Panc1 (cell line): ENCODE data around the gene COL6A5. TPM values are rescaled to one million over a fixed set of nuclear protein-coding genes. Genes with fewer than 3 reads are reported as not detected.
"Not testable (repeated sequence)": the region's sequence is repeated elsewhere in the genome, so short reads cannot be mapped to it uniquely, and the experiment has no call there.

Source experiments
- ATAC-seq: fragments of 200-7000 bp; cut with Tn5 transposase; 2 replicates; pipeline ENCODE4 v1.9.1; 2020; ENCODE audit warnings: mild to moderate bottlenecking, moderate library complexity
- BruUV-seq: library from RNA; stranded (reverse); fragments of 400-500 nt; replicated peaks from 2 replicates; lab custom pipeline; 2021; lab: Mats Ljungman, UMichigan
- CTCF ChIA-PET: fragments of 300-600 bp; sonication (Branson Sonifier 250); formaldehyde crosslinking; loops from one replicate; lab custom pipeline; 2022; ENCODE audit warnings: antibody characterized with exemption; lab: Charles Lee
- POLR2A ChIA-PET: fragments of 300-600 bp; sonication (Branson Sonifier 250); formaldehyde crosslinking; loops from one replicate; lab custom pipeline; 2022; ENCODE audit warnings: antibody characterized with exemption; lab: Charles Lee
- DNase-seq: peaks from one replicate; pipeline ENCODE4 v3.0.0-alpha.2; 2010; ENCODE audit warnings: low read depth, low spot score
- H3K27ac ChIP-seq: 2 replicates; pipeline ENCODE4 v1.5.1; 2011; ENCODE audit warnings: mild to moderate bottlenecking, low read length, inconsistent platforms
- H3K27me3 ChIP-seq: fragments of 200-500 bp; sonication (Bioruptor generic); 2 replicates; pipeline ENCODE4 v1.6.0; 2014; ENCODE audit warnings: low read length, inconsistent platforms; ENCODE audit not compliant: control insufficient read depth, insufficient read depth
- H3K36me3 ChIP-seq: fragments of 200-500 bp; sonication (Bioruptor generic); 2 replicates; pipeline ENCODE4 v1.5.1; 2014; ENCODE audit warnings: inconsistent platforms, mild to moderate bottlenecking, low read length, moderate library complexity; ENCODE audit not compliant: control insufficient read depth, insufficient read depth
- H3K4me1 ChIP-seq: 2 replicates; pipeline ENCODE4 v1.5.1; 2011; ENCODE audit warnings: inconsistent platforms, mild to moderate bottlenecking, low read length, moderate library complexity; ENCODE audit not compliant: control insufficient read depth, insufficient read depth
- H3K4me3 ChIP-seq, 2 experiments: 2 replicates each; pipeline ENCODE4 v1.5.1; 2011 to 2012; ENCODE audit warnings: low read depth in 2 of 2, low read length in 2 of 2, mild to moderate bottlenecking in 2 of 2, inconsistent platforms in 1 of 2, moderate library complexity in 1 of 2
- H3K9me3 ChIP-seq: fragments of 200-500 bp; sonication (Bioruptor generic); 2 replicates; pipeline ENCODE4 v1.5.1; 2014; ENCODE audit warnings: low read depth, mild to moderate bottlenecking, inconsistent platforms, low read length, moderate library complexity; ENCODE audit not compliant: control insufficient read depth, insufficient read depth
- POLR2AphosphoS5 ChIP-seq: IDR thresholded peaks from 2 replicates; pipeline ENCODE4 v1.6.1; 2012; ENCODE audit warnings: mild to moderate bottlenecking, low read depth, low read length, moderate library complexity
- REST ChIP-seq, 2 experiments: IDR thresholded peaks; 2 replicates each; pipeline ENCODE4 v1.6.1; 2011 to 2012; ENCODE audit warnings: low read depth in 2 of 2, control low read depth in 1 of 2, low read length in 1 of 2, mild to moderate bottlenecking in 1 of 2, moderate library complexity in 1 of 2; ENCODE audit not compliant: insufficient read depth in 1 of 2
- SIN3A ChIP-seq: IDR thresholded peaks from 2 replicates; pipeline ENCODE4 v1.6.1; 2012; ENCODE audit warnings: low read depth, mild to moderate bottlenecking, low read length, moderate library complexity, borderline replicate concordance; ENCODE audit not compliant: insufficient read depth
- TCF7L2 ChIP-seq: IDR thresholded peaks from 2 replicates; pipeline ENCODE4 v1.6.1; 2011; ENCODE audit warnings: mild to moderate bottlenecking, low read depth, low read length, inconsistent platforms
- in situ Hi-C: cut with HindIII; loops from 2 replicates; pipeline ENCODE4 v1.10.0; 2016; ENCODE audit warnings: low sequenced_read_pairs, low pct_unique_long_range_greater_than_20kb
- intact Hi-C: fragments of 100-400 bp; cut with micrococcal nuclease; formaldehyde crosslinking; loops from one replicate; pipeline ENCODE4 v1.10.0; 2022; ENCODE audit not compliant: unreplicated experiment
- total RNA-seq: library from RNA; stranded (reverse); gene quantifications from one replicate; pipeline ENCODE4 v1.2.1, GENCODE V29; 2021; ENCODE audit not compliant: unreplicated experiment
- TF ChIP-seq, protein P1 (sequence below): fragments of 450-650 bp; IDR thresholded peaks from 2 replicates; pipeline ENCODE4 v1.5.1; 2017; ENCODE audit warnings: mild to moderate bottlenecking

The COL6A5 gene
- total RNA-seq, 1 experiment from 2014 or later, result not detected

GRCh38 chr3:130430266-130430665 is 84.8 kb downstream of the COL6A5 start:
- Histone ChIP-seq H3K9me3 (no peaks in the 10 kb centered on the region), H3K4me3 (no peak overlapping the region), H3K4me1 (no peaks in the 10 kb centered on the region), H3K36me3 (no peaks in the 10 kb centered on the region), H3K27ac (no peak overlapping the region), H3K27me3 (peaks cover 7% of the 10 kb centered on the region)
- no TSS peak for BruUV-seq
- TF ChIP-seq SIN3A, result no peak
- TF ChIP-seq, protein P1, sequence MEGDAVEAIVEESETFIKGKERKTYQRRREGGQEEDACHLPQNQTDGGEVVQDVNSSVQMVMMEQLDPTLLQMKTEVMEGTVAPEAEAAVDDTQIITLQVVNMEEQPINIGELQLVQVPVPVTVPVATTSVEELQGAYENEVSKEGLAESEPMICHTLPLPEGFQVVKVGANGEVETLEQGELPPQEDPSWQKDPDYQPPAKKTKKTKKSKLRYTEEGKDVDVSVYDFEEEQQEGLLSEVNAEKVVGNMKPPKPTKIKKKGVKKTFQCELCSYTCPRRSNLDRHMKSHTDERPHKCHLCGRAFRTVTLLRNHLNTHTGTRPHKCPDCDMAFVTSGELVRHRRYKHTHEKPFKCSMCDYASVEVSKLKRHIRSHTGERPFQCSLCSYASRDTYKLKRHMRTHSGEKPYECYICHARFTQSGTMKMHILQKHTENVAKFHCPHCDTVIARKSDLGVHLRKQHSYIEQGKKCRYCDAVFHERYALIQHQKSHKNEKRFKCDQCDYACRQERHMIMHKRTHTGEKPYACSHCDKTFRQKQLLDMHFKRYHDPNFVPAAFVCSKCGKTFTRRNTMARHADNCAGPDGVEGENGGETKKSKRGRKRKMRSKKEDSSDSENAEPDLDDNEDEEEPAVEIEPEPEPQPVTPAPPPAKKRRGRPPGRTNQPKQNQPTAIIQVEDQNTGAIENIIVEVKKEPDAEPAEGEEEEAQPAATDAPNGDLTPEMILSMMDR, result no peak
- TF ChIP-seq TCF7L2, result no peak
- no peak for TF ChIP-seq POLR2AphosphoS5
- no peak for TF ChIP-seq REST (IDR thresholded peaks at IDR 0.05; ENCODE audit: insufficient read depth in 1 of 2, low read depth in 2 of 2, low read length in 1 of 2)
- in situ Hi-C loops, result no loop called here
- ChIA-PET POLR2A (no interaction called here), CTCF (interaction anchor here (0.6 kb wide), 1 partner anchor 209 kb away, joined by 12 read pairs; no protein-coding TSS in a partner anchor)
- no peak for DNase-seq
- ATAC-seq, result no peak
- intact Hi-C loops, result no loop called here

DNA sequence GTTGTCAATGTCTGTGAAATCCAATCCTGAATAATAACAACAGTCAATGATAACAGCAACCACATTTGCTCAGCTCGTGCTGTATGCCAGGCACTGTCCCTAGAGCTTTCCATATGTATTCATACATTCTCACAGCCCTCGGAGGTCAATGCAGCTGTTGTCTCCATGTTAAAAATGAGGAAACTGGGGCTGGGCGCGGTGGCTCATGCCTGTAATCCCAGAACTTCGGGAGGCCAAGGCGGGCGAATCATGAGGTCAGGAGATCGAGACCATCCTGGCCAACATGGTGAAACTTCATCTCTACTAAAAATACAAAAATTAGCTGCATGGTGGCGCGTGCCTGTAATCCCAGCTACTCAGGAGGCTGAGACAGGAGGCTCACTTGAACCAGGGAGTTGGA is 86.6 kb downstream of the COL6A5 start:
- DNase-seq, H3K36me3 ChIP-seq, H3K4me3 ChIP-seq, in situ Hi-C loops, intact Hi-C loops, H3K27ac ChIP-seq, H3K27me3 ChIP-seq, BruUV-seq, H3K9me3 ChIP-seq, ATAC-seq, H3K4me1 ChIP-seq: not testable (repeated sequence)
- CTCF ChIA-PET, result interaction anchor here (0.7 kb wide), 1 partner anchor 121 kb away, joined by 5 read pairs; no protein-coding TSS in a partner anchor
- POLR2A ChIA-PET, result interaction anchor here (0.6 kb wide), 1 partner anchor 67 kb away, joined by 5 read pairs; no protein-coding TSS in a partner anchor

DNA sequence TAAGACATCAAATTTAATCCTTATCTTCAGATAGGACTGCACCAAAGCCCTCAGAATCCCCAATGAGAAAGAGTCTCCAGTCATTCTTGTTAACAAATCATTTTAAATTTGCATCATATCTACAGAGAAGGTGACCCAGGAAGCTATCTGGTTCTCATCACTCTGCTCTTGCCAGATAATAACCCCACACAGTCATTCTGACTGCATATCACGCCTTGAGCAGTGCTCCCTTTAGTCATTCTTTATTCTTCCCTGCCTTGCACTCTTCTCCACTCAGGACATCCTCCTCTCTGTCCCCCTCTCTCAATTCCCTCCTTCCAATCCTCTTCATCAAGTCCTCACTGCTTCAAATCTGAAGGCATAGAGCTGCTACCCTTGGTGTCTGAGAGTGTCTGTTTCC is 87.8 kb downstream of the COL6A5 start:
- BruUV-seq, result no TSS peak
- Histone ChIP-seq H3K27ac (no peak overlapping the region), H3K9me3 (no peaks in the 10 kb centered on the region), H3K4me3 (no peak overlapping the region), H3K36me3 (no peaks in the 10 kb centered on the region), H3K4me1 (no peaks in the 10 kb centered on the region), H3K27me3 (peaks cover 4% of the 10 kb centered on the region)
- DNase-seq, result no peak
- TF ChIP-seq REST (IDR thresholded peaks at IDR 0.05; ENCODE audit: insufficient read depth in 1 of 2, low read depth in 2 of 2, low read length in 1 of 2) (no peak), TCF7L2 (no peak), POLR2AphosphoS5 (no peak), SIN3A (no peak)
- TF ChIP-seq, protein P1, result no peak
- intact Hi-C loops, result no loop called here
- ChIA-PET POLR2A (no interaction called here), CTCF (no interaction called here)
- in situ Hi-C loops, result no loop called here
- ATAC-seq, result no peak
